ENCODE results near the gene TTC39C. TPM values are rescaled to one million over a fixed set of nuclear protein-coding genes. Genes with fewer than 3 reads are reported as not detected.
"Not testable (repeated sequence)": the region's sequence is repeated elsewhere in the genome, so short reads cannot be mapped to it uniquely, and the experiment has no call there.

The TTC39C gene
- total RNA-seq, 3 donors from 2014 or later, result 8.1 to 14.6 (median 13.2) TPM

DNA sequence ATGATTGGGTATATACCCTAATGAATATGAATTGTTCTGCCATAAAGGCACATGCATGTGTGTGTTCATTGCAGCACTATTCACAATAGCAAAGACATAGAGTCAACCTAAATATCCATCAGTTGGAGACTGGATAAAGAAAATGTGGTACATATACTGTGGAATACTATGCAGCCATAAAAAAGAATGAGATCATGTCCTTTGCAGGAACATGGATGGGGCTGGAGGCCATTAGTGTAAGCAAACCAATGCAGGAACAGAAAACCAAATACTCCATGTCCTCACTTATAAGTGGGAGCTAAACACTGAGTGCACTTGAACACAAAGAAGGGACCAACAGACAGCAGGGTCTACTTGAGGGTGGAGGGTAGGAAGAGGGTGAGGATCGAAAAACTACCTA is 43.2 kb downstream of the TTC39C start:
- H3K4me3 ChIP-seq, result no peak overlapping the region
- intact Hi-C loops (cut with DNase I, micrococcal nuclease), result no loop called here
- DNase-seq, result no peak
- no peaks in the 10 kb centered on the region for H3K36me3 ChIP-seq (ENCODE audit: low read depth)
- H3K4me1 ChIP-seq (ENCODE audit: low read depth), result peaks cover 2% of the 10 kb centered on the region
- H3K9me3 ChIP-seq, result no peaks in the 10 kb centered on the region
- no peak for ATAC-seq
- TF ChIP-seq, protein P1, sequence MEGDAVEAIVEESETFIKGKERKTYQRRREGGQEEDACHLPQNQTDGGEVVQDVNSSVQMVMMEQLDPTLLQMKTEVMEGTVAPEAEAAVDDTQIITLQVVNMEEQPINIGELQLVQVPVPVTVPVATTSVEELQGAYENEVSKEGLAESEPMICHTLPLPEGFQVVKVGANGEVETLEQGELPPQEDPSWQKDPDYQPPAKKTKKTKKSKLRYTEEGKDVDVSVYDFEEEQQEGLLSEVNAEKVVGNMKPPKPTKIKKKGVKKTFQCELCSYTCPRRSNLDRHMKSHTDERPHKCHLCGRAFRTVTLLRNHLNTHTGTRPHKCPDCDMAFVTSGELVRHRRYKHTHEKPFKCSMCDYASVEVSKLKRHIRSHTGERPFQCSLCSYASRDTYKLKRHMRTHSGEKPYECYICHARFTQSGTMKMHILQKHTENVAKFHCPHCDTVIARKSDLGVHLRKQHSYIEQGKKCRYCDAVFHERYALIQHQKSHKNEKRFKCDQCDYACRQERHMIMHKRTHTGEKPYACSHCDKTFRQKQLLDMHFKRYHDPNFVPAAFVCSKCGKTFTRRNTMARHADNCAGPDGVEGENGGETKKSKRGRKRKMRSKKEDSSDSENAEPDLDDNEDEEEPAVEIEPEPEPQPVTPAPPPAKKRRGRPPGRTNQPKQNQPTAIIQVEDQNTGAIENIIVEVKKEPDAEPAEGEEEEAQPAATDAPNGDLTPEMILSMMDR (IDR thresholded peaks at IDR 0.05), result no peak

DNA sequence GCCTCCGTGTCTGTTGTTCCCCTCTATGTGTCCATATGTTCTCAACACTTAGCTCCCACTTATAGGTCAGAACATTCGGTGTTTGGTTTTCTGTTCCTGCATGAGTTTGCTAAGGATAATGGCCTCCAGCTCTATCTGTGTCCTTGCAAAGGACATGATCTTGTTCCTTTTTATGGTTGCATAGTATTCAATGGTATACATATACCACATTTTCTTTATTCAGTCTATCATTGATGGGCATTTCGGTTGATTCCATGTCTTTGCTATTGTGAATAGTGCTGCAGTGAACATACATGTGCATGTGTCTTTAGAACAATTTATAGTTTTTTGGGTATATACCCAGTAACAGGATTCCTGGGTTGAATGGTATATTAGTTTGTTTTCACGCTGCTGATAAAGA is 44.8 kb downstream of the TTC39C start:
- H3K4me3 ChIP-seq; H3K9me3 ChIP-seq; intact Hi-C loops (cut with DNase I, micrococcal nuclease): not testable (repeated sequence)

DNA sequence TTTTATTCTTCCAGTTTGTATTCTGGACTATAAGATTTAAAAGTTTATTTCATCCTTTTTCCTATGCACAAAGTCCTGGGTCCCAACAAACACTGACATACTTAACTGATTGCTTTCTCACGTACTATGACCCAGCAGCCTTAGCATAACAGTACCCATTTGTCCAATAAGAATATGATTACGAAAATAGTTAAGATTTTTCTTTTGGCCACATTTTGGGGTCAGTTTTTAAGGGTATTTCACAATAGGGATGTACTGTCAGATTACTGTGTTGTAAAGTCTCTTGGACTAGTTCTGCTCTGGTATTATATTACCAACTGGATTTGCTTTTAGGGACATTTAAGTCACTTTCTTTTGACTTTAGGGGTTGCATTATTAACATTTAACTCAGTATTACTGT is 46.1 kb downstream of the TTC39C start:
- intact Hi-C loops (cut with DNase I, micrococcal nuclease), result no loop called here
- DNase-seq (no peak), ATAC-seq (no peak)
- Histone ChIP-seq H3K36me3 (ENCODE audit: low read depth) (no peaks in the 10 kb centered on the region), H3K9me3 (no peaks in the 10 kb centered on the region), H3K4me3 (no peak overlapping the region), H3K4me1 (ENCODE audit: low read depth) (peaks cover 3% of the 10 kb centered on the region)
- TF ChIP-seq, protein P1 (IDR thresholded peaks at IDR 0.05), result no peak

More for the DNA sequence above, 44.8 kb downstream of the TTC39C start:
- H3K36me3 ChIP-seq (ENCODE audit: low read depth); H3K4me1 ChIP-seq (ENCODE audit: low read depth); ATAC-seq; DNase-seq: not testable (repeated sequence)

DNA sequence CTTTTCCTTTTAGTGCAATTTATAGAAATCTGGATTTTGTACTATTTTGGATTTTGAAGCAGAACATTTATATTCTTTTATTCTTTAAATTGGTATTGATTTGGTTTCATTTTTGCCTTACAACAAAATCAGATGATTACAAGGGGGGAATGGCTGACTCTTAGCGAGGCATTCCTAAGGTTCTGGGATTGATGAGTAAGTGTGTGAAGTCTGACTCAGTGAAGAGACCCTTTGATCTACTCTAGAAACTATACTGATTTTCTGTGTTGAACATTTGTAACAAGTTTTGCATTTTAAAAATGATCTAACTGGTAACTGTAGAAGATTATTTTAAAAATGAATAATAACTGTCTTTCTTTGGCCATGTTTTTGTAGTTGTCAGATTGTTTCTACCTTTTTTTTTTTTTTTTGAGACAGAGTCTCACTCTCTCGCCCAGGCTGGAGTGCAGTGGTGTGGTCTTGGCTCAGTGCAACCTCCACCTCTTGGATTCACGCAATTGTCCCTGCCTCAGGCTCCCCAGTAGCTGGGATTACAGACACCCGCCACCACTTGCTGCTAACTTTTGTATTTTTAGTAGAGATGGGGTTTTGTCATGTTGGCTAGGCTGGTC is 48.7 kb downstream of the TTC39C start:
- intact Hi-C loops (cut with DNase I, micrococcal nuclease), result no loop called here
- peak; percentile 12 for ATAC-seq
- TF ChIP-seq, protein P1 (IDR thresholded peaks at IDR 0.05), result no peak

DNA sequence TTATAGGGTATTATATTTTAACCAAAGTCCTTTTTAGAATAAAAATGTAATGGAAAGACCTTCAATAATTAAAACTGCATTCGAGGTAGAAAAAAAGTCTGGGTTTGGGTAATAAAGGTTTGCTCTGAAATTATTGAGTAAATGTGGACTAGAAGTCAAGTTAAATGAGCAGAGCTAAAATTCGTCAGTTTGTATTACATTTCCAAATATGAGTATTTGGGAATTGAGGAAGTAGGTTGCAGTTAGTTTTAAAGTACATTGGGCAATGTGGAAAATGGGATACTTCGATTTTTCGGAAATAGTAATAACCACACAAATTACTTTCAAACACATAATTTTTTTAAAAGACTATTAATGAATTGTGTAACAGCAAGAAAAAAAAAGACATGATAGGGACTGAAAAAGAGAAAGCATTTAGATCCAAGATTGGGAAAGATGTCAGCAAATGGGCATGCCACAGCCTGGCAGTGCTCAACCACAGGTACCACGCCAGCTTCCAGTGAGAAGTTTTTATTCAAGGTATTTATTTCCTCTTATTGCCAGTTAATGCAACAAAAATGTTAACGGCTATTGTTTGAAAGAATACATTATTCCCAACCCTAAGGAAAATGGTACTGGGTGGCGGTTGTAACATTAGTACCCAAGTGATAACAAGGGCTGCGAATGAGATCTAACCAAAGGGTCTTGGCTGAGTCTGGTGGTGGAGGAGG is 50.0 kb downstream of the TTC39C start:
- Histone ChIP-seq H3K4me3 (no peak overlapping the region), H3K9me3 (no peaks in the 10 kb centered on the region), H3K4me1 (ENCODE audit: low read depth) (peaks cover 3% of the 10 kb centered on the region), H3K36me3 (ENCODE audit: low read depth) (no peaks in the 10 kb centered on the region)
- DNase-seq (no peak), ATAC-seq (no peak)
- TF ChIP-seq, protein P1 (IDR thresholded peaks at IDR 0.05), result no peak
- intact Hi-C loops (cut with DNase I, micrococcal nuclease), result no loop called here

More for the DNA sequence above, 48.7 kb downstream of the TTC39C start:
- H3K4me3 ChIP-seq, result no peak overlapping the region
- H3K9me3 ChIP-seq, result no peaks in the 10 kb centered on the region
- H3K4me1 ChIP-seq (ENCODE audit: low read depth), result peaks cover 3% of the 10 kb centered on the region
- no peak for DNase-seq
- H3K36me3 ChIP-seq (ENCODE audit: low read depth), result no peaks in the 10 kb centered on the region

DNA sequence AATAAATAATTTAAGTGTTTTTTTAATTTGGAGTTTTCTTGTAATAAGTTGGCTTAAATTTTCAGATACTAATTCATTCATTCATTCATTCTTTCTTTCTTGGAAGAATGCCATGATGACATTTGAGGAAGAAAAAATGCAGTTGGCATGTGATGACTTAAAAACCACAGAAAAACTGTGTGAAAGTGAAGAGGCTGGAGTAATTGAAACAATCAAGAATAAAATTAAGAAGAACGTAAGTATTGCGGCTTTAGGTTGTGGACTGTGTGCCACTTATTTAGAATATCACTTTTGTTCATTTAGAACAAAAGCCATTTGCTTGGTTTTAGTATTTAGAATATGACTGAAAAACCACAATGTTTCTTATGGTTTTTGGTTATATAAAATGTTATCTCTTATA is 51.4 kb downstream of the TTC39C start:
- TF ChIP-seq, protein P1 (IDR thresholded peaks at IDR 0.05), result no peak
- no peaks in the 10 kb centered on the region for H3K9me3 ChIP-seq
- DNase-seq (no peak), ATAC-seq (no peak)
- H3K36me3 ChIP-seq (ENCODE audit: low read depth), result no peaks in the 10 kb centered on the region
- intact Hi-C loops (cut with DNase I, micrococcal nuclease), result no loop called here
- no peak overlapping the region for H3K4me3 ChIP-seq
- peaks cover 3% of the 10 kb centered on the region for H3K4me1 ChIP-seq (ENCODE audit: low read depth)

Measured in mucosa of descending colon (tissue), 3 donors.